ENCODE results near the gene OR9A2.
"Not testable (repeated sequence)": the region's sequence is repeated elsewhere in the genome, so short reads cannot be mapped to it uniquely, and the experiment has no call there.

Gene OR9A2

DNA sequence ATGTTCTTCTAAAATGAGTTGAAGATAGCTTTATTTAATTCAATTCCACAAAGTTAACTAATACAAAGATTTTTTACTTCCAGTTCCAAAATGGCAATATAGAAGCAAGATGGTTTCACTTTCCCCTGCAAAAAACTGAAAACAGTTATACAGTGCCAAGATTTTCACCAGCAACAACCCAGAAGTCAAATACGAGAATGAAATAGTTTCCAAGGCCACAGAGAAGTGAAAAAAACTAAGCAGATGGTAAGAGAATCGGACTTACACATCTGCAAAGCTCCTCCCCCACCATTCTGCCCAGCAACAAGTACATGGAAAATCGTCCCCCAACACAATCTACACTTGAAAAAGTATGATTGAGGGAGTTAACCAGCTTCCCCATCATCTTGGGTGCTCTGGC, 34.5 kb downstream of the OR9A2 start:
- TF ChIP-seq JUND (IDR thresholded peaks at IDR 0.05; ENCODE audit: low read depth), result no peak
- no peak for DNase-seq (ENCODE audit: low read depth in 1 of 2, low spot score in 1 of 2)
- in situ Hi-C loops (cut with HindIII; ENCODE audit: low pct_unique_long_range_greater_than_20kb, low sequenced_read_pairs), result no loop called here

DNA sequence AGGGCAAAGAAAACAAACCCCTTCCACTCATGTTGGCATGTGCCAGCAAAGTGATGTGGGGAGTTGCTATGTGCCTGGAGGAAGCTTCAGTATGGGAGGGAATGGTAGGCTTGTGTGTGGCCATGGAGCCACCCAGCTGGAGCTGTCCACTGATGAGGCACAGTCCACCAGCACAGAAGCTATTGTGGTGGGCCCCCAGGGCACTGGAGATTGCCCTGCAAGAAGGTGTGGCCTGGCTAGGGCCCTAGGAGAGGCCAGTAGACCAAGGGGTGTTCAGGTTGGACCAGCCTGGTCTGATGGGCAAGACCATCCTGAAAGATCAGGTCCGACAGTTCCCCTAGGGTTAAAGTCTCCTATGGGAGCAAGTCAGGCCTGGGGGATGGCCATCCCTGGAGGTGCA, 42.6 kb downstream of the OR9A2 start:
- in situ Hi-C loops (cut with HindIII; ENCODE audit: low pct_unique_long_range_greater_than_20kb, low sequenced_read_pairs), result no loop called here
- TF ChIP-seq JUND (IDR thresholded peaks at IDR 0.05; ENCODE audit: low read depth), result no peak
- no peak for DNase-seq (ENCODE audit: low read depth in 1 of 2, low spot score in 1 of 2)

DNA sequence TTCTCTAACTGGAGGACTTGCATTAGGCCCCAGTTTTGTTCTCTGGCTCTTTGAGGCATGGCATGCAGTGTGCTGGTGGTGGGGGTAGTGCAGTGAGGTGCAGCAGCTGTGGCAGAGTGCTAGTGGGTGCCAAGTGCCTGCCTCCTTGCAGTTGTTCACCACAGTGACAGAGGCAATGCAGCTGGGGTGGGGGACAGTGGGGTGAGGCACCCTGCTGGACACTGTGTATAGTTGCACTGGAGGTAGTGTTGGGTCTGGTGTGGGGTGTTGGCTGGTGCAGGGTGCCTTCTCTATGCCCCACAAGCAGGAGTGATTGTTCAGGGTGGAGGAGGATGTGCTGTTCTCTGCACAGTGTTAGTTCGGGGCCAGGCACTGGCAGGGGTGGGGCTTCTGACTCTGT, 43.1 kb downstream of the OR9A2 start:
- no peak for TF ChIP-seq JUND (IDR thresholded peaks at IDR 0.05; ENCODE audit: low read depth)
- DNase-seq (ENCODE audit: low read depth in 1 of 2, low spot score in 1 of 2), result no peak
- in situ Hi-C loops (cut with HindIII; ENCODE audit: low pct_unique_long_range_greater_than_20kb, low sequenced_read_pairs), result no loop called here

DNA sequence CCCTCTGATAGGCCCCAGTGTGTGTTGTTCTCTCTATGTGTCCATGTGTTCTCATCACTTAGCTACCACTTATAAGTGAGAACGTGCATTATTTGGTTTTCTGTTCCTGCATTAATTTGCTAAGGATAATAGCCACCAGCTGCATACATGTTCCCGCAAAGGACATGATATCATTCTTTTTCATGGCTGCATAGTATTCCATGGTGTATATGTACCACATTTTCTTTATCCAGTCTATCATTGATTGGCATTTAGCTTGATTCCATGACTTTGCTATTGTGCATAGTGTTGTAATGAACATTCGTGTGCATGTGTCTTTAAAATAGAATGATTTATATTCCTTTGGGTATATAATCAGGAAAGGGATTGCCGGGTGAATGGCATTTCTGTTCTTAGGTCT, 48.5 kb downstream of the OR9A2 start:
- in situ Hi-C loops (cut with HindIII; ENCODE audit: low pct_unique_long_range_greater_than_20kb, low sequenced_read_pairs), result not testable (repeated sequence)

More for the DNA sequence above, 48.5 kb downstream of the OR9A2 start:
- DNase-seq (ENCODE audit: low read depth in 1 of 2, low spot score in 1 of 2), result not testable (repeated sequence)
